IPS-11a (cell line): ENCODE results near the gene CYP2E1.
"Not testable (repeated sequence)": the region's sequence is repeated elsewhere in the genome, so short reads cannot be mapped to it uniquely, and the experiment has no call there.

Experiments
- H3K4me3 ChIP-seq: one replicate; pipeline ENCODE4 v1.5.1; 2013; ENCODE audit warnings: low read depth, low read length, control low read depth

CYP2E1 gene

GRCh38 chr10:133569801-133570200, 42.6 kb downstream of the CYP2E1 start:
- H3K4me3 ChIP-seq, result not testable (repeated sequence)

GRCh38 chr10:133572055-133572454, 44.9 kb downstream of the CYP2E1 start:
- not testable (repeated sequence) for H3K4me3 ChIP-seq

GRCh38 chr10:133573460-133573859, 46.3 kb downstream of the CYP2E1 start:
- not testable (repeated sequence) for H3K4me3 ChIP-seq

- H3K4me3 ChIP-seq, result not testable (repeated sequence)
Measured at GRCh38 chr10:133577037-133577436, 49.9 kb downstream of the CYP2E1 start.
